ENCODE data around the gene ALDH1A3. TPM values are rescaled to one million over a fixed set of nuclear protein-coding genes. Genes with fewer than 3 reads are reported as not detected.

ALDH1A3 gene
- total and polyA plus RNA-seq, 11 donors, result 0.82 to 37.1 (median 4.7) TPM

- WGBS, 4 donors, result 3 to 38% (median 6%) methylated on average over 9 to 80 of the region's 80 CpGs
- no peak for TF ChIP-seq POLR2A (IDR thresholded peaks at IDR 0.05)
- TF ChIP-seq CTCF (IDR thresholded peaks at IDR 0.05), result no peak
- ATAC-seq (peak in 2 of 4 donors; percentile 4 to 32), DNase-seq (peak in 2 of 5 donors; percentile 41 to 71)
- Histone ChIP-seq H3K9me3 (no peaks in the 10 kb centered on the region), H3K4me3 (peak overlapping the region; percentile 41 to 78 (median 60)), H3K27ac (peak overlapping the region in 5 of 12 donors; percentile 22 to 61 (median 45)), H3K36me3 (peaks cover 0 to 10% (median 0%) of the 10 kb centered on the region in 9 donors), H3K4me1 (peaks cover 0 to 41% (median 9%) of the 10 kb centered on the region in 12 donors), H3K27me3 (peaks cover 0 to 24% (median 9%) of the 10 kb centered on the region in 9 donors)
- intact Hi-C loops (cut with DNase I), result loop anchor here in 6 of 10 donors (2.0 to 10.0 kb wide), 6 partner anchors 53 to 345 kb away; no protein-coding TSS in a partner anchor
Observed at GRCh38 chr15:100919481-100920405, 40.1 kb downstream of the ALDH1A3 start.

GRCh38 chr15:100920516-100921135 is 41.0 kb downstream of the ALDH1A3 start:
- DNase-seq (no peak), ATAC-seq (no peak)
- peaks cover 0 to 41% (median 9%) of the 10 kb centered on the region in 12 donors for H3K4me1 ChIP-seq
- intact Hi-C loops (cut with DNase I), result loop anchor here in 2 of 10 donors (2.0 kb wide), 2 partner anchors 52 to 86 kb away; no protein-coding TSS in a partner anchor
- no peak overlapping the region for H3K27ac ChIP-seq
- WGBS, 4 donors, result 85 to 93% (median 87%) methylated on average over 8 of the region's 8 CpGs
- peak overlapping the region in 4 of 12 donors; percentile 58 to 78 (median 69) for H3K4me3 ChIP-seq
- peaks cover 0 to 19% (median 0%) of the 10 kb centered on the region in 9 donors for H3K36me3 ChIP-seq
- peaks cover 0 to 24% (median 9%) of the 10 kb centered on the region in 9 donors for H3K27me3 ChIP-seq
- H3K9me3 ChIP-seq, result no peaks in the 10 kb centered on the region
- TF ChIP-seq CTCF (IDR thresholded peaks at IDR 0.05), result no peak
- TF ChIP-seq POLR2A (IDR thresholded peaks at IDR 0.05), result no peak

GRCh38 chr15:100922192-100923040 is 42.8 kb downstream of the ALDH1A3 start:
- no peak for ATAC-seq
- 74 to 81% (median 79%) methylated on average over 13 of the region's 13 CpGs for WGBS, 4 donors
- H3K27ac ChIP-seq, result peak overlapping the region in 2 of 12 donors; percentile 19 to 74
- peak overlapping the region in 2 of 12 donors; percentile 10 to 21 for H3K4me3 ChIP-seq
- no peak for DNase-seq
- TF ChIP-seq POLR2A (IDR thresholded peaks at IDR 0.05) (no peak), CTCF (IDR thresholded peaks at IDR 0.05) (no peak)
- H3K27me3 ChIP-seq, result peaks cover 0 to 22% (median 8%) of the 10 kb centered on the region in 9 donors
- H3K9me3 ChIP-seq, result no peaks in the 10 kb centered on the region
- intact Hi-C loops (cut with DNase I), result no loop called here
- peaks cover 0 to 41% (median 8%) of the 10 kb centered on the region in 12 donors for H3K4me1 ChIP-seq
- H3K36me3 ChIP-seq, result peaks cover 0 to 30% (median 4%) of the 10 kb centered on the region in 9 donors
